Osteoblast (primary cell): ENCODE data around the gene FBLIM1. TPM values are rescaled to one million over a fixed set of nuclear protein-coding genes. Genes with fewer than 3 reads are reported as not detected.
A peak's percentile ranks its signal among the peaks of the same experiment; 100 is the strongest.

Experiments used
- DNase-seq: peaks from one replicate; pipeline ENCODE4 v3.0.0; 2011; ENCODE audit warnings: low spot score, mixed read lengths; ENCODE audit not compliant: insufficient read length; ENCODE audit errors: missing footprints
- H2AFZ ChIP-seq: 2 replicates; pipeline ENCODE4 v1.6.0; 2011; ENCODE audit warnings: mild to moderate bottlenecking, low read length
- H3K27ac ChIP-seq: 2 replicates; pipeline ENCODE4 v1.5.1; 2011; ENCODE audit warnings: mild to moderate bottlenecking, low read depth, low read length, moderate library complexity
- H3K27me3 ChIP-seq: 2 replicates; pipeline ENCODE4 v1.6.0; 2012; ENCODE audit warnings: mild to moderate bottlenecking, control low read depth, inconsistent platforms, low read length, moderate library complexity; ENCODE audit not compliant: insufficient read depth
- H3K36me3 ChIP-seq: 2 replicates; pipeline ENCODE4 v1.5.1; 2011; ENCODE audit warnings: mild to moderate bottlenecking, low read length, control low read depth, moderate library complexity; ENCODE audit not compliant: insufficient read depth
- H3K4me1 ChIP-seq: 2 replicates; pipeline ENCODE4 v1.5.1; 2011; ENCODE audit warnings: mild to moderate bottlenecking, low read length, control low read depth, moderate library complexity; ENCODE audit not compliant: insufficient read depth
- H3K4me2 ChIP-seq: 2 replicates; pipeline ENCODE4 v1.6.0; 2011; ENCODE audit warnings: mild to moderate bottlenecking, low read length; ENCODE audit not compliant: insufficient read depth
- H3K4me3 ChIP-seq: fragments of 200-600 bp; sonication (generic); 3 replicates; pipeline ENCODE4 v1.5.1; 2012; ENCODE audit warnings: mild to moderate bottlenecking, low read length, inconsistent platforms; ENCODE audit not compliant: insufficient read depth
- H3K79me2 ChIP-seq: 2 replicates; pipeline ENCODE4 v1.6.0; 2012; ENCODE audit warnings: mild to moderate bottlenecking, low read length, control low read depth, inconsistent platforms; ENCODE audit not compliant: insufficient read depth
- H3K9me3 ChIP-seq: 2 replicates; pipeline ENCODE4 v1.5.1; 2011; ENCODE audit warnings: low read depth, low read length, control low read depth
- H4K20me1 ChIP-seq: 2 replicates; pipeline ENCODE4 v1.6.0; 2012; ENCODE audit warnings: mild to moderate bottlenecking, low read length, control low read depth; ENCODE audit not compliant: insufficient read depth
- CTCF ChIP-seq: IDR thresholded peaks from 2 replicates; pipeline ENCODE4 v1.5.1; 2011; ENCODE audit warnings: mild to moderate bottlenecking, low read depth, low read length, moderate library complexity; ENCODE audit errors: extremely low read depth
- total RNA-seq: library from RNA; depleted of rRNA; stranded (reverse); fragments of >200 nt; gene quantifications from 2 replicates; pipeline ENCODE4 v1.2.3, GENCODE V29; 2012

The FBLIM1 gene
- total RNA-seq, 1 donor = 121 TPM

- Histone ChIP-seq H3K27ac (no peak overlapping the region), H3K4me1 (no peaks in the 10 kb centered on the region), H3K79me2 (no peaks in the 10 kb centered on the region), H4K20me1 (no peaks in the 10 kb centered on the region), H3K4me3 (no peak overlapping the region), H2AFZ (no peak overlapping the region), H3K4me2 (no peak overlapping the region), H3K9me3 (no peaks in the 10 kb centered on the region), H3K27me3 (no peaks in the 10 kb centered on the region), H3K36me3 (peaks cover 34% of the 10 kb centered on the region)
- no peak for TF ChIP-seq CTCF
- peak; percentile 74 for DNase-seq
Measured at GRCh38 chr1:15734901-15735300, 23.7 kb upstream of the FBLIM1 start.

DNA sequence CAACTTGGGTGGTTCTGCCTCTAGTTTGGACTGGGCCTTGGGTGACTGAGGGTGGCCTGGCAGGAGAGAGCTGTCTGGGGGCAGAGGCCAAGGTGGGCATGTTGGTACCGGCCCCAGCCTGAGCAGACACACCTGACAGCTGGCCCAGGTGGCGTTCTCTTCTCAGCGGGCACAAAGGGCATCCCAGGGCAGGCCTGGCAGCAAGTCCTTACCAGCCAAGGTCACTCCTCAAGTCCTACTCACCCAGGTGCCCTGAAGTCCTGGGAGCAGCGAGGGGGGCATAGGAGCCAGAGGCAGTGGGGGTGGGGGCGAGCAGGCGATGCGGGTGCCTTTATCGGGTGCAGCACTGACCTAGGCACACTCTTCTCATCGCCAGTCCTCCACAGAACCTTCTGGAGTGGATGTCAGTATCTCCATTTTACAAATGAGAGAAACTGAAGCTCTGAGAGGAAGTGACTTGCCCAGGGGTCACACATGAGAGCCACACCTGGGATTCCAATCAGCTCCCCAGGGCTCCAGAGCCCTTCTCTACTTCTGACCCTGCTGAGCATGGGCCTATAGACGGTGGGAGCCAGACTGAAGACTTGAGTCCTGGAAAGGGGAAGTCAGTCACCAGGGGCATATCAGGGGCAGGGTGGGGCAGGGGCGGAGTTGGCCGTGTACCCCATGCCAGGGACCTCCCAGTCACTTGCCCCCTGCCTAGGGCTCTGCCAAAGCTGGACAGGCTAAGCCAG lies 23.1 kb upstream of the FBLIM1 start:
- peak; percentile 79 for DNase-seq
- Histone ChIP-seq H4K20me1 (no peaks in the 10 kb centered on the region), H3K79me2 (no peaks in the 10 kb centered on the region), H2AFZ (no peak overlapping the region), H3K9me3 (no peaks in the 10 kb centered on the region), H3K4me1 (no peaks in the 10 kb centered on the region), H3K36me3 (peaks cover 31% of the 10 kb centered on the region), H3K27ac (no peak overlapping the region), H3K4me3 (no peak overlapping the region), H3K4me2 (no peak overlapping the region), H3K27me3 (no peaks in the 10 kb centered on the region)
- TF ChIP-seq CTCF = no peak

DNA sequence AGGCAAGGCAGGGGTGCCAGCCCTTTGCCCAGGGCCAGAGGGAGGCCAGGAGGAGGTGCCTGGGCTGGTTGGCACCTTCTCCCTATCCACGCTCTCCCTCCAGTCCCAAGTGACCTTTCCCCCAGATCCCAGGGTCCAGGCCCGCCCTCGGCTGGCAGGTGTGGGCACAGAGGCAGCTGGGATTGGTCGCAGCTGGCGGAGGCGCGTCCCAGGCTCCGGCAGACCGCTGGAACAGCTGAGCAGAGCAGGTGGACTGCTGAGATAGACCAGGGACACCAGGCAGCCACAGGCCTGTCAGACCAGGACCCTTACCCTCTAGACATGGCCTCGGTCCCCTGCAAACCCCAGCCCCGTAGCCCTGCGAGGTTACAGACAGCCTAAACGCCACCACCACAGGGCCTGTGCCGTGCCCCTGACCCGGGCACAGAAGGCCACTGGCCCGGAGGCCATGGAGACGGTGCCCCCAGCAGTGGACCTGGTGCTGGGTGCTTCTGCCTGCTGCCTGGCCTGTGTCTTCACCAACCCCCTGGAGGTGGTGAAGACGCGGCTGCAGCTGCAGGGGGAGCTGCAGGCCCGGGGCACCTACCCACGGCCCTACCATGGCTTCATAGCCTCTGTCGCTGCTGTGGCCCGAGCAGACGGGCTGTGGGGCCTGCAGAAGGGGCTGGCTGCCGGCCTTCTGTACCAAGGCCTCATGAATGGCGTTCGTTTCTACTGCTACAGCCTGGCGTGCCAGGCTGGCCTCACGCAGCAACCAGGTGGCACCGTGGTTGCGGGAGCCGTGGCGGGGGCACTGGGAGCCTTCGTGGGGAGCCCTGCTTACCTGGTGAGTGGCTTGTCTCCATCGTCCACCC lies 22.3 kb upstream of the FBLIM1 start, which contains the start of gene SLC25A34:
Gene SLC25A34 (plus strand): TSS at position 221 of the 854 bp plus-strand sequence. CDS start 228 bp downstream, at position 449.
- DNase-seq = no peak
- no peak within 1 kb of the TSS for H3K27ac ChIP-seq
- H3K27me3 ChIP-seq = no peaks in the 10 kb centered on the region
- no peaks in the 10 kb centered on the region for H3K9me3 ChIP-seq
- no peak within 1 kb of the TSS for H2AFZ ChIP-seq
- H3K4me2 ChIP-seq = no peak within 1 kb of the TSS
- no peaks in the 10 kb centered on the region for H3K79me2 ChIP-seq
- no peak within 1 kb of the TSS for H3K4me3 ChIP-seq
- no peaks in the 10 kb centered on the region for H3K4me1 ChIP-seq
- no peak for TF ChIP-seq CTCF
- peaks cover 24% of the 10 kb centered on the region for H3K36me3 ChIP-seq
- no peaks in the 10 kb centered on the region for H4K20me1 ChIP-seq

GRCh38 chr1:15736892-15737261 lies 21.7 kb upstream of the FBLIM1 start:
- Histone ChIP-seq H3K79me2 (no peaks in the 10 kb centered on the region), H3K36me3 (peaks cover 24% of the 10 kb centered on the region), H3K27ac (no peak overlapping the region), H3K4me3 (no peak overlapping the region), H3K4me1 (no peaks in the 10 kb centered on the region), H2AFZ (no peak overlapping the region), H3K27me3 (no peaks in the 10 kb centered on the region), H3K4me2 (no peak overlapping the region), H4K20me1 (no peaks in the 10 kb centered on the region), H3K9me3 (no peaks in the 10 kb centered on the region)
- no peak for DNase-seq
- TF ChIP-seq CTCF = no peak
